Iris pigment epithelial cell (primary cell): ENCODE results near the gene RNF130.
"Not testable (repeated sequence)": the region's sequence is repeated elsewhere in the genome, so short reads cannot be mapped to it uniquely, and the experiment has no call there.

Source experiments
- DNase-seq: peaks from one replicate; pipeline ENCODE4 v3.0.0-alpha.2; 2011; ENCODE audit warnings: low read depth

RNF130 gene

GRCh38 chr5:180018347-180019060, 53.1 kb downstream of the RNF130 start:
- no peak for DNase-seq

DNA sequence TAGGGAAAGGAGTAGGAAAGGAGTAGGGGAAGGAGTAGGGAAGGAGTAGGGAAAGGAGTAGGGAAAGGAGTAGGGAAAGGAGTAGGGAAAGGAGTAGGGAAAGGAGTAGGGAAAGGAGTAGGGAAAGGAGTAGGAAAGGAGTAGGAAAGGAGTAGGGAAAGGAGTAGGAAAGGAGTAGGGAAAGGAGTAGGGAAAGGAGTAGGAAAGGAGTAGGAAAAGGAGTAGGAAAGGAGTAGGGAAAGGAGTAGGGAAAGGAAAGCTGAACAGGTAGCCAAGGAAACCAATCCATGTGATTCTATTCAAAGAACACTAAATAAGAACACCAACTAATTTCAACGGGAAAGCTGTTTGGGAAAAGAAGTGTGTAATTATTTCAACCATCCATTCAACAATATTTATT, 56.0 kb downstream of the RNF130 start:
- not testable (repeated sequence) for DNase-seq

- no peak for DNase-seq
Observed at GRCh38 chr5:180013678-180014077, 57.9 kb downstream of the RNF130 start.

GRCh38 chr5:180012316-180012715, 59.2 kb downstream of the RNF130 start:
- DNase-seq: no peak

- DNase-seq: no peak
Observed at GRCh38 chr5:180010636-180011035, 60.9 kb downstream of the RNF130 start.

GRCh38 chr5:180009581-180009980, 62.0 kb downstream of the RNF130 start:
- DNase-seq: no peak

DNA sequence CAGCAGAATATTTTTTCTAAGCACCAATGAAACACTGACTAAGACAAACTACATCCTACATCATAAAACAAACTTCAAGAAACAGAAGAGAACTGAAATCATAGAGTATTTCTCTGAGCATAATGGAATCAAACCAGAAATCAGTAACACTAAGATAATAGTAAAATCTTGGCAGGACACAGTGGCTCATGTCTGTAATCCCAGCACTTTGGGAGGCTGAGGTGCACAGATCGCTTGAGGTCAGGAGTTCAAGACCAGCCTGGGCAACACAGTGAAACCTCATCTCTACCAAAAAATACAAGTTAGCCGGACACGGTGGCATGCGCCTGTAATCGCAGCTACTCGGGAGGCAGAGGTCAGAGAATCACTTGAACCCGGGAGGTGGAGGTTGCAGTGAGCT, 63.1 kb downstream of the RNF130 start:
- DNase-seq: no peak

GRCh38 chr5:180007582-180007981, 64.0 kb downstream of the RNF130 start:
- no peak for DNase-seq

DNA sequence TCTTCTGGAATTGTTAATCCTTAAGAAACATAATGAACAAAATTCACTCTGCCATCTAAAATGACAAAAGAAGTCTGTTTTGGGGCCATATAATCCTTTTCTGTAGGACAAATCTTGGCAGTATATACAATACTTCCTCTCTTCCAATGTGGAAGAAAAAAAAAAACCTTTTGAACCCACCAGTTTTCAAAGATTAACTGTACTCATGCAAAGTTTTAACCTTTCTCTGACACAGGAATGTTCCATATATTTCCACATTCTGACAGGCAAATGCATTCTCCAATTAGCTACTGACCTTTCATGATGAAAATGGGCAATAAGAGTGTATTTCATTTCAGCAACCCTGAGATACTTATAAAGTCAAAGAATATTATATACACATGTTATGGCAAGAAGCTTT, 65.4 kb downstream of the RNF130 start:
- peak; percentile 48 for DNase-seq

- DNase-seq: no peak
Observed at GRCh38 chr5:180003127-180003526, 68.4 kb downstream of the RNF130 start.

GRCh38 chr5:180001742-180002141, 69.8 kb downstream of the RNF130 start:
- DNase-seq: no peak

- DNase-seq: no peak
Observed at GRCh38 chr5:180001136-180001535, 70.4 kb downstream of the RNF130 start.

DNA sequence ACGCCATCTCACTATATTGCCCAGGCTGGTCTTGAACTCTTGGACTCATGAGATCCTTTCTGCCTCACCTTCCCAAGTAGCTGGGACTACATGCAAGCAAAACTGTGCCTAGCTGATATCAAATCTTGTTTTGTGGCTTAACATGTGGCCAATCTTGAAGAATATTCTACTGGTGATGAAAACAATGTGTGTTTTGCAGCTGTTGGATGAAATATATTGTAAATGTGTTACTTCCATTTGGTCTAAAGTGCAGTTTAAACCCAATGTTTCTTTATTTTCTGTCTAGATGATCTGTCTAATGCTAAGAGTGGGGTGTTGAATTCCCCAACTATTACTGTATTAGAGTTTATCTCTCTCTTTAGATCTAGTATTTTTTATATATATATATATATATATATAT, 73.1 kb downstream of the RNF130 start:
- no peak for DNase-seq

- DNase-seq: no peak
Observed at GRCh38 chr5:179994583-179995323, 76.8 kb downstream of the RNF130 start.

DNA sequence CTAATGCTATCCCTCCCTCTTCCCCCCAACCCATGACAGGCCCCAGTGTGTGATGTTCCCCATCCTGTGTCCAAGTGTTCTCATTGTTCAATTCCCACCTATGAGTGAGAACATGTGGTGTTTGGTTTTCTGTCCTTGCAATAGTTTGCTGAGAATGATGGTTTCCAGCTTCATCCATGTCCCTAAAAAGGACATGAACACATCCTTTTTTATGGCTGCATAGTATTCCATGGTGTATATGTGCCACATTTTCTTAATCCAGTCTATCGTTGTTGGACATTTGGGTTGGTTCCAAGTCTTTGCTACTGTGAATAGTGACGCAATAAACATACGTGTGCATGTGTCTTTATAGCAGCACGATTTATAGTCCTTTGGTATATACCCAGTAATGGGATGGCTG, 78.7 kb downstream of the RNF130 start:
- not testable (repeated sequence) for DNase-seq

DNA sequence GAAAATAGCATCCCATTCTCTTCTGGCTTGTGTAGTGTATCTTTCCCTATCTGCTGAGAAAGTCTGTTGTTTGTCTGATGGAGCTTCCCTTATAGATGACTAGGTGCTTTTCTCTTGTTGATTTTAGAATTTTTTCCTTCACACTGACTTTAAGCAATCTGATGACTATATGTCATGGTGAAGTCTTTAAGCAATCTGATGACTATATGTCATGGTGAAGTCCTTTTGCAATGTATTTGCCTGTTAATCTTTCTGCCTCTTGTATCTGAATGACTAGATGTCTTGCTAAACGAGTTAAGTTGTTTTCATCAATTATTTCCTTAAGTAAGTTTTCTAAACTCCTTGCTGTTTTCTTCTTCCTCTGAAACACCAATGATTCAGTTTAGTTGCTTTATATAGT, 80.5 kb downstream of the RNF130 start:
- DNase-seq: no peak

- DNase-seq: not testable (repeated sequence)
Observed at GRCh38 chr5:179990525-179990924, 81.0 kb downstream of the RNF130 start.

DNA sequence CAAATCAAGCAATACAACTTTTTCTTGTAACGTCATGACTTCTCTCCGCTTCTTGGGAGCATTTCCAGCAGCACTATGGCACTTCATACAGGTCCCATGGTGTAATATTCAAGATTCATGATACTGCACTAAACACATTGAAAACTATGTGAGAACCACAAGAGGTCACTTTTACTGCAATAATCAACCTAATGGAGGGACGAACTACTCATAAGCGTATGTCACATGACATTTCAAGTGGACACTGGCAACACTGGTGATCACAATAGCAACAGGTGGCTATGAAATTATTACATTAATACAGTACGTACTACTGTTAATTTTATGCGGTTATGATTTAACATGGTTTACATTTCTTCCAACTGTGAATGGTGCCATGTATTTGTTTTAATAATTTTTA, 85.2 kb downstream of the RNF130 start:
- DNase-seq: peak; percentile 9

DNA sequence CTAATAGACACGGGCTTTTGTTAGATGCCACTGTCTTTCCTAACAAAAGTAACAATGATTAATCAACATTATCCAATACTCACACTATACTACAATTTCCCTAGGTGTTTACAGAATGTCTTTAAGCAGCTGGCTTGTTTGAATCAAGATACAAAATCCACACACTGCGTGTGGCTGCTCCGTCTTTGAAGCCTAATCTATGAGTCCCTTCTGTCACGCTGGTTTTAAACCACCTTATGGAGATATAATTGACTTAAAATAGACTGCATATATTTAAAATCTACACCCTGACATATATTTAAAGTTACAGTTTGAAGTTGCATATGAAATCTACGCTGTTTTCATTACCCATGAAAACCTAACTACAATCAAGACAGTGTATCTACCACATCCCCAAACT, 89.9 kb downstream of the RNF130 start:
- DNase-seq: no peak

DNA sequence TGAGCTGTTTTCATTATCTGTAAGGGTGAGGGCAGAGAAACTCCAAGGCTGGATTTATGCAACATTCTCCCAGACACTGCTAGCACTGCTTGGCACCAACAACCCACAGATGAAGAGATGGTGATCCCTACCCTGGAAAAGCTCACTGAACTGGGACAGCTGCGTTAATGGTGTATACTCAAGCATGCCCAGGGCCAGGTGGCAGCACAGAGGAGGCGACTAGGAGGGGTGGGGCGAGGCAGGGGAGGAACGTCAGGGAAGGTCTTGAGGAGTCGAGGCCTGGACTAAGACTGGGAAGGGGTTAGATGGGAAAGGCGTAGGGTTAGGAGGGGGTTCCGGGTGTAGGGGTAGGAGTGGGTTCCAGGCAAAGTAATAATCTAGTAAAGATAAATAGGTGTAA, 90.8 kb downstream of the RNF130 start:
- DNase-seq: no peak

- no peak for DNase-seq
Observed at GRCh38 chr5:179978792-179979191, 92.8 kb downstream of the RNF130 start.

- no peak for DNase-seq
Observed at GRCh38 chr5:179975713-179976134, 95.8 kb downstream of the RNF130 start.

- DNase-seq: peak; percentile 8
Observed at GRCh38 chr5:179974946-179975712, 96.4 kb downstream of the RNF130 start.
